ENCODE results near the gene PPP2R2D. TPM values are rescaled to one million over a fixed set of nuclear protein-coding genes. Genes with fewer than 3 reads are reported as not detected.
A peak's percentile ranks its signal among the peaks of the same experiment; 100 is the strongest.

The PPP2R2D gene
- total RNA-seq, 5 donors from 2014 or later (not counting 1 experiment from before 2014, with no cell fraction given) = 37.3 to 45.0 (median 43.0) TPM

DNA sequence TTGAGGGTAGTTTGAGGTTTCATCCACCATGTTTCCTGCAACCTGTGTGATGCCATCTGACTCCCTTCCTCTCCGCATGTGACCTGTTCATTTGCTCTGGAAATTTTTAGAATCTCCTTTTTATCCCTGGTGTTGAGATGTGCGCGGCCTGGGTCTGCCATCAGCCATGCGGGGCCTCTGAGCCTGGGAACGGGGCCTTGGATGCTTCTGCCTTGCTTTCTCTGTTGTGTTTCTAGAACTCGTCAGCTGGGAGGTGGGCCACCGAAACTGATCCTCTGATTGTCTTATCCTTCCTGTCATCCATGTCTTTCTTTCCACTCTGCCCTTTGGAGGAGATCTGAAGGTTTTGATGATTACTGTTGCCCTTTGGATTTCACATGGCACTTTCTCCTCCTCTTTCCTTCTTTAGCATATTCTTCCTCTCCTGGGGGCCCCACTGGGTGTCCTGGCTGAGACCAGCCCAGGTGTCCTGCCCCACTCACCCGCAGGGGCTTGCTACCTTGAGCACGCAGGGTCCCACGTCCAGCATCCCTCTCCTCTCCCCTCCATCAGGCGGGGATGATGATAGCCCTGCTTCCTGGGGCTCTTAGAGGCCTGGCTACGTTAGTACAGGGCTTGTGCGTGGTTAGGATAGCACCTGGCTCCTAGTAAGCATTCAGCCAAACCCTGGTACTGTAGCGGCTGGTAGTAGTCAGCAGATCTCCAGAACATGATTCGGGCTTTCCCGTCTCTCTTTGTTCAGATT lies 29.9 kb downstream of the PPP2R2D start:
- CTCF ChIA-PET = no interaction called here
- no peak overlapping the region for H3K4me3 ChIP-seq (ENCODE audit: control insufficient read depth in 1 of 2, extremely low read depth in 1 of 2, low read length in 1 of 2)
- H3K36me3 Mint-ChIP-seq = peaks cover 11% of the 10 kb centered on the region
- peak overlapping the region in 1 of 3 donors; percentile 28 for H3K4me3 Mint-ChIP-seq
- ATAC-seq (replicated peaks in 1 of 4) = no peak
- H3K27me3 Mint-ChIP-seq = no peaks in the 10 kb centered on the region
- no peak for DNase-seq
- H3K27ac ChIP-seq (ENCODE audit: low read length) = no peak overlapping the region
- no peaks in the 10 kb centered on the region for H3K27me3 ChIP-seq (replicated peaks in 1 of 2; ENCODE audit: control insufficient read depth in 2 of 2, extremely low read depth in 1 of 2, insufficient read depth in 2 of 2, low read length in 1 of 2)
- H3K9me3 Mint-ChIP-seq = no peaks in the 10 kb centered on the region
- H3K4me1 ChIP-seq (ENCODE audit: control insufficient read depth in 1 of 2, extremely low read depth in 1 of 2, insufficient read depth in 2 of 2, low read length in 2 of 2) = peaks cover 20 to 71% of the 10 kb centered on the region in 2 experiments
- POLR2A ChIA-PET = no interaction called here
- peaks cover under 1 to 7% of the 10 kb centered on the region in 2 donors for H3K36me3 ChIP-seq (ENCODE audit: control insufficient read depth in 2 of 2, extremely low read depth in 1 of 2, insufficient read depth in 1 of 2, low read length in 1 of 2)
- no peaks in the 10 kb centered on the region for H3K9me3 ChIP-seq
- peaks cover 76 to 90% (median 87%) of the 10 kb centered on the region in 3 donors for H3K4me1 Mint-ChIP-seq
- 94% methylated on average over 13 of the region's 16 CpGs for WGBS (ENCODE audit: insufficient coverage)
- H3K27ac Mint-ChIP-seq = peak overlapping the region; percentile 46 to 72

DNA sequence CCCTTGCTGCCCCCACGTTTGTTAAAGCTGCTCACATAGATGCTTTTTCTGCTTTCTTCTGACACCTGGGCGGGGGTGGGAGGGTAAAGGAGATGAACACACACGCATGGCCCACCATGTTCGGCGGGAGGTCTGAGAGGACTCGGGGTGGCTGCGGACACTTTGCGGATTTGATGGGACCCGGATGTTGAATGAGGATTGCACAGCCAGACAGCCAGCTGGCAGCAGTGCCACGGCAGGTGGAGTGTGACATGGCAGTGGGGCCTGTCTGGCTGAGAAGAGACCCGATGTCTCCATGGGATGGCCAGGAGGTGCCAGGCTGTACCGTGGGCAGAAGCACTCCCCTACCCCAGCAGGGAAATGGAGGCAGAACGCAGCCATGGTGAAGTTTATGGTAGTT lies 31.2 kb downstream of the PPP2R2D start:
- no peak overlapping the region for H3K27ac Mint-ChIP-seq
- H3K36me3 Mint-ChIP-seq = peaks cover 8% of the 10 kb centered on the region
- no peak for ATAC-seq (replicated peaks in 1 of 4)
- H3K4me1 ChIP-seq (ENCODE audit: control insufficient read depth in 1 of 2, extremely low read depth in 1 of 2, insufficient read depth in 2 of 2, low read length in 2 of 2) = peaks cover 20 to 62% of the 10 kb centered on the region in 2 experiments
- ChIA-PET POLR2A (no interaction called here), CTCF (interaction anchor here in 1 of 2 donors (0.6 kb wide), 1 partner anchor 7 kb away, joined by 3 read pairs; no protein-coding TSS in a partner anchor)
- no peaks in the 10 kb centered on the region for H3K27me3 Mint-ChIP-seq
- peaks cover 66 to 78% (median 74%) of the 10 kb centered on the region in 3 donors for H3K4me1 Mint-ChIP-seq
- no peak overlapping the region for H3K4me3 ChIP-seq (ENCODE audit: control insufficient read depth in 1 of 2, extremely low read depth in 1 of 2, low read length in 1 of 2)
- peaks cover 1 to 11% of the 10 kb centered on the region in 2 donors for H3K36me3 ChIP-seq (ENCODE audit: control insufficient read depth in 2 of 2, extremely low read depth in 1 of 2, insufficient read depth in 1 of 2, low read length in 1 of 2)
- DNase-seq = no peak
- H3K27ac ChIP-seq (ENCODE audit: low read length) = no peak overlapping the region
- WGBS (ENCODE audit: insufficient coverage) = 87% methylated on average over 4 of the region's 13 CpGs
- H3K4me3 Mint-ChIP-seq = no peak overlapping the region
- H3K9me3 ChIP-seq = no peaks in the 10 kb centered on the region
- no peaks in the 10 kb centered on the region for H3K27me3 ChIP-seq (replicated peaks in 1 of 2; ENCODE audit: control insufficient read depth in 2 of 2, extremely low read depth in 1 of 2, insufficient read depth in 2 of 2, low read length in 1 of 2)
- no peaks in the 10 kb centered on the region for H3K9me3 Mint-ChIP-seq

DNA sequence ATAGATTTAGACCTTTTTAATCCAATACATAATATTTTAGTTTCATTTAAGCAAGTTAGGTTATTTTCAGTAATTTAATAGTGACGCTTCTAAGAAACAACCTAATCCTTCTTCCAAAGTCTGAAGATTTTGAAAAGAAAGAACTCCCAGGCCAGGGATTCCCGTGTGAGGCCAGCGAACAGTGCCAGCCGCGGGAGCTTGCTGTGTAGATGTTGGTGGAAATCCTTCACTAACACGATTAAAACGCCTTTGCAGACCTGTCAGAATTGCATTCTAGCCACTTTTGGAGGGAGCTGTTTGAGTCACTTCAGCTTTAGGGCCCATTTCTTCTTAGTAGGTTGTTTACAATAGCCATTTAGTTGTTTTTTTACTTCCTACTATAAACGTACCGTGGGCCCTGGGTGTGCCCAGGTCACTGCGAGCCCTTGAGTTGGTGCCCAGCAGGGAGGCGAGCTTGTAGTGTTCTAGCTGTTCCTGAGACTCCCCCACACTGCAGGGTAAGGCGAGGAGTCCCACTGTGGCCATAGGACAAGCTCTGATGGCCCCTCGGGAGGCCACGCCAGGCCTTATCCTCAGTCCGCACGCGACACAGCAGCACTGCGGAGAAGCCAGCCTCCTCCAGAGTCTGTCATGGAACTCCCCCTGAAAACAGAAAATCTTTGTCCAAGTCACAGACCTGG lies 32.3 kb downstream of the PPP2R2D start:
- DNase-seq (no peak), ATAC-seq (replicated peaks in 1 of 4) (no peak)
- H3K4me1 ChIP-seq (ENCODE audit: control insufficient read depth in 1 of 2, extremely low read depth in 1 of 2, insufficient read depth in 2 of 2, low read length in 2 of 2) = peaks cover 13 to 53% of the 10 kb centered on the region in 2 experiments
- H3K27me3 ChIP-seq (replicated peaks in 1 of 2; ENCODE audit: control insufficient read depth in 2 of 2, extremely low read depth in 1 of 2, insufficient read depth in 2 of 2, low read length in 1 of 2) = no peaks in the 10 kb centered on the region
- peaks cover 9 to 23% of the 10 kb centered on the region in 2 donors for H3K36me3 ChIP-seq (ENCODE audit: control insufficient read depth in 2 of 2, extremely low read depth in 1 of 2, insufficient read depth in 1 of 2, low read length in 1 of 2)
- no peak overlapping the region for H3K27ac Mint-ChIP-seq
- no peaks in the 10 kb centered on the region for H3K9me3 Mint-ChIP-seq
- WGBS (ENCODE audit: insufficient coverage) = 96% methylated on average over 3 of the region's 18 CpGs
- H3K27ac ChIP-seq (ENCODE audit: low read length) = no peak overlapping the region
- ChIA-PET POLR2A (interaction anchor here in 1 of 2 donors (0.7 kb wide), 1 partner anchor 31 kb away, joined by 4 read pairs; no protein-coding TSS in a partner anchor), CTCF (no interaction called here)
- H3K4me3 ChIP-seq (ENCODE audit: control insufficient read depth in 1 of 2, extremely low read depth in 1 of 2, low read length in 1 of 2) = no peak overlapping the region
- H3K4me3 Mint-ChIP-seq = no peak overlapping the region
- no peaks in the 10 kb centered on the region for H3K9me3 ChIP-seq
- H3K36me3 Mint-ChIP-seq = peaks cover 14% of the 10 kb centered on the region
- peaks cover 59 to 66% (median 63%) of the 10 kb centered on the region in 3 donors for H3K4me1 Mint-ChIP-seq
- H3K27me3 Mint-ChIP-seq = no peaks in the 10 kb centered on the region

DNA sequence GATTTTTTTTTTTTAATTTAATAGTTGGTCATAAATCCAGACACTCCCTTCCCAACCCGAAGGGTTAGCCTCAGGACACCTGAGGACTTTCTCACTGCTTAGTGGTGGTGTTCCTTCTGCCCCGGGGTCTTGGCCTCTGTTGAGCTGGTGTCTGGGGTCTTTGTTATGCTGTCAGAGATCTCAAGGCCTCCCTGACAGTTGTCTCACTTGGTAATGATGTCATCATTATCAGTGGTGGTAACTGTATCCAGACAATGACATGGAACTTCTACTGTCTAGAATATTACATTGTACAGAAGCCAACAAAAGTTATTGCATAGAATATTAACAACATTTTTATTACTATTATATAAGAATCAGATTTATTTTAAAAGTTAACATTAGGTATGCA lies 32.9 kb downstream of the PPP2R2D start:
- no peaks in the 10 kb centered on the region for H3K27me3 ChIP-seq (replicated peaks in 1 of 2; ENCODE audit: control insufficient read depth in 2 of 2, extremely low read depth in 1 of 2, insufficient read depth in 2 of 2, low read length in 1 of 2)
- H3K4me1 Mint-ChIP-seq = peaks cover 53 to 61% (median 57%) of the 10 kb centered on the region in 3 donors
- H3K27ac Mint-ChIP-seq = no peak overlapping the region
- H3K27ac ChIP-seq (ENCODE audit: low read length) = no peak overlapping the region
- H3K4me3 ChIP-seq (ENCODE audit: control insufficient read depth in 1 of 2, extremely low read depth in 1 of 2, low read length in 1 of 2) = no peak overlapping the region
- ATAC-seq (replicated peaks in 1 of 4) (no peak), DNase-seq (no peak)
- CTCF ChIA-PET = no interaction called here
- H3K4me1 ChIP-seq (ENCODE audit: control insufficient read depth in 1 of 2, extremely low read depth in 1 of 2, insufficient read depth in 2 of 2, low read length in 2 of 2) = peaks cover 9 to 48% of the 10 kb centered on the region in 2 experiments
- no peaks in the 10 kb centered on the region for H3K9me3 Mint-ChIP-seq
- peaks cover 9 to 28% of the 10 kb centered on the region in 2 donors for H3K36me3 ChIP-seq (ENCODE audit: control insufficient read depth in 2 of 2, extremely low read depth in 1 of 2, insufficient read depth in 1 of 2, low read length in 1 of 2)
- peaks cover 17% of the 10 kb centered on the region for H3K36me3 Mint-ChIP-seq
- H3K4me3 Mint-ChIP-seq = no peak overlapping the region
- no peaks in the 10 kb centered on the region for H3K9me3 ChIP-seq
- no peaks in the 10 kb centered on the region for H3K27me3 Mint-ChIP-seq
- POLR2A ChIA-PET = no interaction called here
- no CpG with 5 or more reads among the region's 2 CpGs for WGBS (ENCODE audit: insufficient coverage)

DNA sequence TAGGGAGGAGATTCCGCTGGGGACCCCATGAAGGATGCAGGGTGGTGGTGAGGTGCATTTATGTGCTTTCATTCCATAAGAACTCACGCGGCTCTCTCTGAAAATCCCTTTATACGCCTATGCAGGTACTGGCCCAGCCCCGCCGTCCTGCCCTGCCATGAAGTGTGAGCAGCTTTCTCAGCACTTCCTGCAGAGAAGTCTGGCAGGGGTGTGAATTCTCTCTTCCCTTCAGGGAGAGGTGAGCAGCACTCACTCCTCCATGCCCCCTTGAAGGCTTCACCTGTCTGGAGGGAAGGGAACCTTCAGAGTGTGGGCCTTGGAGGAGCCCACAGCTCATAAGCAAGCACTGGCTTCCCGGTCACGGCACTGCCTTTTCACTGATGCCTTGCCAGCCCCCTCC lies 34.0 kb downstream of the PPP2R2D start:
- H3K9me3 ChIP-seq = no peaks in the 10 kb centered on the region
- H3K4me3 ChIP-seq (ENCODE audit: control insufficient read depth in 1 of 2, extremely low read depth in 1 of 2, low read length in 1 of 2) = no peak overlapping the region
- H3K27ac ChIP-seq (ENCODE audit: low read length) = no peak overlapping the region
- POLR2A ChIA-PET = no interaction called here
- Mint-ChIP-seq H3K27me3 (no peaks in the 10 kb centered on the region), H3K36me3 (peaks cover 16% of the 10 kb centered on the region), H3K9me3 (no peaks in the 10 kb centered on the region), H3K4me3 (no peak overlapping the region), H3K4me1 (peaks cover 42 to 50% (median 46%) of the 10 kb centered on the region in 3 donors), H3K27ac (peak overlapping the region; percentile 49 to 74)
- ATAC-seq (replicated peaks in 1 of 4) (peak in 1 of 4 experiments; percentile 16), DNase-seq (no peak)
- WGBS (ENCODE audit: insufficient coverage) = 79% methylated on average over 2 of the region's 8 CpGs
- H3K27me3 ChIP-seq (replicated peaks in 1 of 2; ENCODE audit: control insufficient read depth in 2 of 2, extremely low read depth in 1 of 2, insufficient read depth in 2 of 2, low read length in 1 of 2) = no peaks in the 10 kb centered on the region
- CTCF ChIA-PET = no interaction called here
- peaks cover 6 to 37% of the 10 kb centered on the region in 2 experiments for H3K4me1 ChIP-seq (ENCODE audit: control insufficient read depth in 1 of 2, extremely low read depth in 1 of 2, insufficient read depth in 2 of 2, low read length in 2 of 2)
- peaks cover 9 to 34% of the 10 kb centered on the region in 2 donors for H3K36me3 ChIP-seq (ENCODE audit: control insufficient read depth in 2 of 2, extremely low read depth in 1 of 2, insufficient read depth in 1 of 2, low read length in 1 of 2)

DNA sequence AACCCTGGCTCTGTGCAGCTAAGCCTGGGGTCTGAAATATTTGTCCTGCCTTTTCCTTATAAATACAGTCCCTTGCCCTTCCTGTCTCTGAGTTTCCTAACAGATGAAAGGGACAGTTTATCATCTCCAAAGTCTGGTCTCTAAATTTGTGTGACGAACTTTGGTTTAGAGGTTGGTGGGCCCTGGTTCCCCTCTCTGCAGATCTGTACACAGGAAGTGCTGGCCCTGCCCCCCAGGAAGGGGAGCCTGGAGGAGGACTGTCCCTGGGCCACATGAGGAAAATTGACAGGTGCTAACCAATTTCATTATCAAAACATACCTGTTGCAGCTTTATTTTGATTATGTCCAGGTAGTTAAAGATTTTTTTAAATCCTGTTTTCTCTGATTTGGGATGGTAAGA lies 34.5 kb downstream of the PPP2R2D start:
- DNase-seq (no peak), ATAC-seq (replicated peaks in 1 of 4) (no peak)
- H3K36me3 Mint-ChIP-seq = peaks cover 16% of the 10 kb centered on the region
- Histone ChIP-seq H3K4me1 (ENCODE audit: control insufficient read depth in 1 of 2, extremely low read depth in 1 of 2, insufficient read depth in 2 of 2, low read length in 2 of 2) (peaks cover 6 to 37% of the 10 kb centered on the region in 2 experiments), H3K27ac (ENCODE audit: low read length) (no peak overlapping the region), H3K9me3 (no peaks in the 10 kb centered on the region), H3K4me3 (ENCODE audit: control insufficient read depth in 1 of 2, extremely low read depth in 1 of 2, low read length in 1 of 2) (no peak overlapping the region), H3K27me3 (replicated peaks in 1 of 2; ENCODE audit: control insufficient read depth in 2 of 2, extremely low read depth in 1 of 2, insufficient read depth in 2 of 2, low read length in 1 of 2) (no peaks in the 10 kb centered on the region), H3K36me3 (ENCODE audit: control insufficient read depth in 2 of 2, extremely low read depth in 1 of 2, insufficient read depth in 1 of 2, low read length in 1 of 2) (peaks cover 9 to 39% of the 10 kb centered on the region in 2 donors)
- H3K4me3 Mint-ChIP-seq = no peak overlapping the region
- no CpG with 5 or more reads among the region's 1 CpG for WGBS (ENCODE audit: insufficient coverage)
- H3K27ac Mint-ChIP-seq = peak overlapping the region; percentile 23 to 74
- H3K4me1 Mint-ChIP-seq = peaks cover 38 to 45% (median 42%) of the 10 kb centered on the region in 3 donors
- CTCF ChIA-PET = no interaction called here
- H3K9me3 Mint-ChIP-seq = no peaks in the 10 kb centered on the region
- POLR2A ChIA-PET = no interaction called here
- no peaks in the 10 kb centered on the region for H3K27me3 Mint-ChIP-seq

Measured in T-cell (primary cell).